DMS53 treated with DMSO at 0.1 percent for 48 hours (cell line): ENCODE results near the gene EFNB2.

Source experiments
- DNase-seq: peaks from one replicate; lab custom pipeline; 2025; ENCODE audit not compliant: unreplicated experiment; lab: John Stamatoyannopoulos, UW

EFNB2 gene

DNA sequence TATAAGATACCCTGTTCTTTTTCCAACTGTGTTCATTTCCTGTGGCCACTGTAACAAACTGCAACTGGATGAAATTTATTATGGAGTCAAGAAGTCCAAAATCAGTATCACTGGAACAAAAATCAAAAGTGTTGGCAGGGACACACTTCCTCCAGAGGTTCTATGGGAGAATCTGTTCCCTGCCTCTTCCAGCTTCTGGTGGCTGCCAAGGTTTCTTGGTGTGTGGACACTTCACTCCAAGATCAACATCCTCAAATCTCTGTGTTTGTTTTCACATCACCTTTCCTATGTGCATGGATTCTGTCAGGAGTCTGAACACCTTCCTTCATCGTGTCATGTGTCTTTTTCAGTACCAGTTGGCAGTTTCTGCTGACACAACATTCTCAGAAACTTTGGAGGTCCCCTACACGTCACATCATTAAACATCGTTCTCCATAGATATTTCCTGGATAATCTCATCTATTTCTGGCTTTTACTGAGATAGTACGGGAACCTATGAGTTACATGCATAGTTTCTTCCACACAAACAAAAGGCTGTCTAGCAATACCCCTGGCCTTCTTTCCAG, 15.2 kb upstream of the EFNB2 start:
- DNase-seq = no peak

DNA sequence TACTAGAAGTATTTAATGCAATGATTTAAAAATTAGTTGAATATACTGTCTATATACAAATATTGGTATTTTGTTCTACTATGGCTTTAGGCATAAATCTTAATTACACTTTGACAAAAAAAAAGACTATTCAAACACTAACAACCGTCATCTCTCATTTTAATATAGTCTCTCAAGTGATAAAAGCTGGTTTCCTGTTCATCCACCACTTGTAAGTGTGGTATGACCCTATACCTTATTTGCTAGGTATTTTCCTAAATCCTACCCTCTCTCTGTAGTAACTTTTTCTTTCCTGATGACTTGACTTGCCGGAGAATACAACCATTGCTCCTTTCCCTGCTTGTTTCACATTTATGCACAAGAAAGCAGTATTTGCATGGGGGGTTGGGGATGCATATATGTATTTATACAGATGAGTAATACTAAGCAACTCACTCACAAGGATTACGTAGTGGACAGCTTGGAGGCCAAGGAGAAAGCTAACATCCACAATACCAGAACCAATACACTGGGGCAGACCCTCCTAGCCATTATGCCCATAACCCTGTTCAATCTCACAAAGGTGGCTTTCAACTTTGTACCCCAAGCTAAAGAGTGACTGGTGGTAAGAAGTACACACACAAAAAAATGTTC, 12.7 kb upstream of the EFNB2 start:
- no peak for DNase-seq

DNA sequence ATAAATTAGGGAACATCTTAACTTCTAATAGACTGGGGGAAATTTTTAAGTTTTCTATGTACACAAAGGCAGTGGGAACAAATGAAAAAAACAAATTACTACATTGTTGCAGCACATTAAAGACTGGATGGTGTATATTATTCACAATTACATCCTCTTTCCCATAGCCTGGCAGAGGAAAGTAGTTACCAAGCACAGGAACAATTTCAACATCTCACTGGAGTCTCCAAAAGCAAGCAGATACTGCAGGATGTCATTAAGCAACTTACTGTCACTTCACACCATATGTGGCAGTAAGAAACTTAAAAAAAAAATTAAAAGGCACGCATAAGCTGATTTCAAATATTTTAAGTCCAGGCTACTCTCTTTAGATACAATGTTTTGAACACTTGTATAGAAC, 6.4 kb upstream of the EFNB2 start:
- DNase-seq = no peak

DNA sequence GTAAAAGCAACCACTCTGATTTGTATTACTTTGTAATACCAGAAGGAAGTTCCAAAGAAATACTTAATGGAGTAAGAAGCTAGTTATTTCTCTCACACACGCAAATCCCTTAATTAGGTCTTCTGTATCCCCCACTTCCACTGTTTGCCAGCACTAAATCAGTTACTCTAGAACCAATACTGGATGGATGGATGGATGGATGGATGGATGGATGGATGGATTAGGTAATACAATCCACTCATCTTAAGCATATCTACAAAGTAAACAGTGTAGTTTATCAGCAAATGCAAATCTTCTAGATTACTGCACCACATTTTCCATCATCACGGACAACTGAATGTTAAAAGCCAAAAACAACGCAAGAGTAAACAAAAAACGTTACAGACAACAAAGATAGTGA, 5.2 kb upstream of the EFNB2 start:
- no peak for DNase-seq

DNA sequence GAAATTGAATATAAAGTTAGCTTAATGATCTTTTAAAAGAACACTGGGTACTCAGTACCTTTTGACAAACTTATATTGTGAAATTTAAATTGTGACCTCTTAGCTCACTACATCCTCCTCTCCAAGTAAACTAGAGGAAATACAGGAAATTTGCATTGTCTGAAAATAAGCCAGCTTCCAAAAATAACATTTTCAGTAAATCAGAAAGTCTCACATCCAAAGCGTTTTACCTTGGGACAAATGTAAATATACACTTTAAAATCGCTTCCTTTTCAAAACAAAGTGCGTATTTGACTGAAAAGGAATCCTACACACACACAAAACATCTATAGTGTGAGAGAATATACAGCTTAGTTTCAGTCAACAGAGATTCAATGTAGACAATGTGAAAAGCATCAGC, 2.1 kb upstream of the EFNB2 start:
- DNase-seq = no peak

GRCh38 chr13:106536244-106537034, 977 bp upstream of the EFNB2 start:
- DNase-seq = peak; percentile 27

GRCh38 chr13:106534639-106535551, 567 bp downstream of the EFNB2 start:
- DNase-seq = no peak

- no peak for DNase-seq
Observed at GRCh38 chr13:106533943-106534638, 1.4 kb downstream of the EFNB2 start.

- peak; percentile 35 for DNase-seq
Observed at GRCh38 chr13:106533101-106533942, 2.1 kb downstream of the EFNB2 start.

DNA sequence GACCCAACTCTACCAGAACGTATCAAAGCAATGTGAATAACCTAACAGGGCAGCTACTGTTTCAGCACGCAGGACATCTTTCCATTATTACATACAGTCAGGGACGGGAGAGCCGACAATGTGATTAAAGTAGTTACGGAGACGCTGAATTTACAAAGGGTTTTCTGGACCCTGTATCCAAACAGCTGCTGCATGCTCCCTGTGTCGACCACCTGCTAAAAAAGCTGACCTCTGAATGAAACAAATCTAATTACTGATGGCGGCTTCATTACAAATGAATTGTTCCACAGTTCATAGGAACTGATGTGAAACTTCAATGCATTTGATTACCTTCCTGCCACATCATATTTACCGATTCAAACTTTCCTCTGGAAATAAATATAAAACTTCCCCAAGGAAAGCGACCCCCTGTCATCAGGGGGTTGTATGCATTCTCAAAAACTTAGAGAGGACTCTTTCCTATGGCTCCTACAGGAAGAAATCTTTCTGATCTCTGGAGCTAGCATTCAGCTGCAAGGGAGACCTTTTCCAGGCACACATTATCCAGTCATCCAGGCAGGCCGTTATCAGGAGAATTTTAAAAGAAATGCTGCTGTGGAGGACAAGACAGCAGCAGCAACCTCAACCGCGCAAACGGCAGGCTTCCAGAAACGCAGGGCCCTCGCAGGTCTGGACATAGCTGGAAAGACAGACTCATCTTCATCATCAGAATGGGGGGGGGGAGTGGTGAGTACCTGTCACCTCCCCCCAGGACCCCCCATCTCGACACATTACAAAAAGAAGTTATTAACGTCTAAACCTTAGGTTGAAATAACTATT, 3.1 kb downstream of the EFNB2 start:
- DNase-seq = no peak

GRCh38 chr13:106530980-106531481, 4.4 kb downstream of the EFNB2 start:
- DNase-seq = no peak

DNA sequence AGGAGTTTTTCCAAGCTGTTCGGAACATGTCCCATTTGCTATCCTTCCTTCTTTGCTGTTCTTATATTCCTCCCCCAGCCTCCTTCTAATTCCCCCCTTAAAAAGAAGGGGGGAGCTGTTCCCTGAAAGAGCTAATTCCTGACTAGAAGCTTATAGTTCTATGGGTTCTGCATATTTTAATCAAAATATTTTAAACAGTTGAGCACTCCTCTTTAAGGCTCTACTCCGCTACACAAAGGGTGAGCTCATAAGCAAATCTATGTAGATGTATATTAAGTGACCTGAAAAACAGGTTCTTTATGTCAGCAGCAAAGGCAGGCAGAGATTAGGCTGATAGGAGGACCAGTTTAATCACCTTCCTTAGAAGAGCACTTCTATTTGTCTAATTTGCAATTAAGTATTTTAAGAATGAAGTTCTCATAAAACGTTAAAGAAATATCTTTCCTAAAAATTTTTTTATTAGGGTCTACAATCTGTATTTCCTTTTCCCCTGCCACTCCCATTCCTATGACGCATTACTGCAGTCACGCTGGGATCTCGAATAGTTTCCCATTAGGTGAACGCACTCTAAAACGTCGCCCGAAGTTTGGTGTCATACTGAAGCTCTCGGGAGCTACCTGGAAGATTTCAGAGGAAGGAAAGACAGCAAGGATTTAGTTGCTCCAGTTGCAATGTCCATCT, 5.2 kb downstream of the EFNB2 start:
- no peak for DNase-seq

DNA sequence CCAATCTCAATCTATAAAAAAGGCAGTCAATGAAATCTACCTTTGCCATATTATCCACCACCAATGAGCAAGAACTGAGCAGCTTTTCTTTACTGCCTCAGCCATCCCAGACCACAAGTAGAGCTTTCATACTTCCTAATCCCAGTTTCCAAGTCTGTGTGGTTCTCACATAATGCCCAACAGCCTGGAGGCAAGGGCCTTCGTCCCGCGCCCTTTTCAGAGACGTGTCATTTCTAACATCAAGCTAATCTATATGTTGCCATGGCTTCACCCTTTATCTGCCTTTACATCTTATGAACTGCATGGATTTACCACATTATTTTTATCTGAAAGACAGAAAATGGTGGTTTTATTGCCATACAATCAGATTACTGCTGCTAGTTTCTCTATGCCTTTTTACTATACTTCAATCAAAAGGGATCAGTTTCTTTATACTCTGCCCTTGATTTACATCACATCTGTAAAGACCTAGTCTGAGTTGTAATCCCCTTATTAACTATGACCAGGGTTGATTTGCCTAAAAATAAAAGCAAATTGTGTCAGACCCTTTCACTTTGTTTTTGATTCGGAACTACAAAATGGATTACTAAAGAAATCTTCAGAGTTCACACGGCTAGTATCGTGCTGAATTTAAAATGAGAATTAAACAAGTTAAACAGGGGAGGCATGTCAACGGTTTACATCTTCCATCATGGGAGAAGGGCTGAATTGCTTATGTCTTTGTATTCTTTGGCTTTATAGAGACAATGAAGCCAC, 5.9 kb downstream of the EFNB2 start:
- DNase-seq = no peak

- DNase-seq = no peak
Observed at GRCh38 chr13:106528718-106529414, 6.6 kb downstream of the EFNB2 start.

GRCh38 chr13:106527826-106528225, 7.6 kb downstream of the EFNB2 start:
- no peak for DNase-seq

DNA sequence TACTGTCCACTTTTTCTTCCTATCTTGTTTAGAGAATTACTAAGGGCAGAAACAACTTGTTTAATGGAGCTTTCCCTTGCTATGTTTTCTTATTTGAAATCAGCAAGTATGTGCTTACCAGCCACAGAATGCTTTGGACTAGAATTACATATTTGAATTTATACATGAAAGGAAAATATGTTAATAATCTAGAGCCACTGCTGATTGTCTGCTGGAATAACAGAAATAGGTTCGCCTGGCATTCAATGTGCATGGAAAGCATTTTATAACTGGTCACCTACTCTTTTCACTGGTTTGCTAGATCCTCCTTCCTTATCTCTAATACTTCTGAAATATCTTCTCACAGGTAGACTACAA, 8.0 kb downstream of the EFNB2 start:
- no peak for DNase-seq
